B cell (primary cell): ENCODE results near the gene ZER1. TPM values are rescaled to one million over a fixed set of nuclear protein-coding genes. Genes with fewer than 3 reads are reported as not detected.

Source experiments
- ATAC-seq: fragments of 200-7000 bp; cut with Tn5 transposase; one replicate; pipeline ENCODE4 v1.10.0; 2021; ENCODE audit warnings: low read depth, mild to moderate bottlenecking, moderate number of reproducible peaks, moderate library complexity
- CTCF ChIA-PET: fragments of 350-600 bp; sonication (Branson Sonifier 250); formaldehyde crosslinking; loops from one replicate; lab custom pipeline; 2021; ENCODE audit warnings: antibody characterized with exemption, inconsistent platforms; lab: Charles Lee
- POLR2A ChIA-PET: fragments of 350-600 bp; sonication (Branson Sonifier 250); formaldehyde crosslinking; loops from one replicate; lab custom pipeline; 2021; ENCODE audit warnings: antibody characterized with exemption; lab: Charles Lee
- DNase-seq: peaks from one replicate; pipeline ENCODE4 v3.0.0; 2013
- H2AFZ ChIP-seq: 2 replicates; pipeline ENCODE4 v1.6.1; 2012; ENCODE audit warnings: mild to moderate bottlenecking, low read depth, low read length; ENCODE audit not compliant: insufficient read depth, poor library complexity, severe bottlenecking
- H3K27ac ChIP-seq, 2 donors: 1 replicate in 1 of 2; 2 replicates in 1 of 2; pipeline ENCODE4 v1.5.1; 2012 to 2013; ENCODE audit warnings: low read length in 2 of 2, mild to moderate bottlenecking in 2 of 2, moderate library complexity in 1 of 2
- H3K27me3 ChIP-seq, 4 experiments: fragments of 200-600 bp in 1 of 4; sonication (generic) in 1 of 4; replicated peaks in 1 of 4; 1 replicate in 2 of 4; 2 replicates in 2 of 4; pipeline versions ENCODE4 v1.6.1 to v1.7.0; 2013 to 2016; ENCODE audit warnings: low read length in 3 of 4, mild to moderate bottlenecking in 2 of 4, mixed read lengths in 1 of 4, moderate library complexity in 1 of 4; ENCODE audit not compliant: insufficient read depth in 4 of 4, control insufficient read depth in 3 of 4; ENCODE audit errors: control extremely low read depth in 1 of 4
- H3K36me3 ChIP-seq, 2 experiments: replicated peaks in 1 of 2; 1 replicate in 1 of 2; 2 replicates in 1 of 2; pipeline versions ENCODE4 v1.6.1 to v1.7.1; 2013; ENCODE audit warnings: low read length in 1 of 2; ENCODE audit not compliant: insufficient read depth in 2 of 2, control insufficient read depth in 1 of 2; ENCODE audit errors: control extremely low read depth in 1 of 2, extremely low read depth in 1 of 2
- H3K4me1 ChIP-seq, 2 donors: fragments of 200-600 bp in 1 of 2; sonication (generic) in 1 of 2; 1 replicate in 1 of 2; 2 replicates in 1 of 2; pipeline versions ENCODE4 v1.5.1 to v1.6.1; 2013 to 2017; ENCODE audit warnings: low read length in 2 of 2; ENCODE audit not compliant: control insufficient read depth in 2 of 2, insufficient read depth in 2 of 2
- H3K4me2 ChIP-seq: replicated peaks from 2 replicates; pipeline ENCODE3; 2012; ENCODE audit warnings: mild to moderate bottlenecking, low read depth, low read length; ENCODE audit not compliant: poor library complexity, severe bottlenecking
- H3K4me3 ChIP-seq, 5 experiments: fragments of 200-600 bp in 1 of 5; sonication (generic) in 1 of 5; 1 replicate in 3 of 5; 2 replicates in 2 of 5; pipeline versions ENCODE4 v1.5.1 to v1.7.0; 2011 to 2016; ENCODE audit warnings: low read length in 4 of 5, mild to moderate bottlenecking in 4 of 5, low read depth in 2 of 5, control low read depth in 1 of 5, moderate library complexity in 1 of 5; ENCODE audit not compliant: insufficient read depth in 1 of 5; ENCODE audit errors: control extremely low read depth in 1 of 5, extremely low read depth in 1 of 5
- H3K79me2 ChIP-seq: fragments of 200-600 bp; sonication (generic); one replicate; pipeline ENCODE4 v1.6.0; 2016; ENCODE audit warnings: low read length; ENCODE audit not compliant: control insufficient read depth, insufficient read depth
- H3K9ac ChIP-seq: fragments of 200-600 bp; sonication (generic); 2 replicates; pipeline ENCODE4 v1.6.1; 2017; ENCODE audit warnings: mild to moderate bottlenecking, low read length, moderate library complexity
- H3K9me3 ChIP-seq, 3 donors: one replicate each; pipeline versions ENCODE4 v1.6.1 to v1.7.1; 2013; ENCODE audit warnings: low read length in 2 of 3; ENCODE audit not compliant: control insufficient read depth in 2 of 3, insufficient read depth in 1 of 3; ENCODE audit errors: control extremely low read depth in 1 of 3
- H4K20me1 ChIP-seq: 2 replicates; pipeline ENCODE4 v1.6.0; 2012; ENCODE audit warnings: mild to moderate bottlenecking, low read length; ENCODE audit not compliant: insufficient read depth, control insufficient read depth, poor library complexity, severe bottlenecking
- H3K27ac Mint-ChIP-seq: one replicate; pipeline ENCODE4 v1.8.0; 2021; ENCODE audit warnings: mixed read lengths
- H3K27me3 Mint-ChIP-seq: one replicate; pipeline ENCODE4 v1.8.0; 2021; ENCODE audit warnings: mixed read lengths
- H3K4me1 Mint-ChIP-seq: one replicate; pipeline ENCODE4 v1.8.0; 2021; ENCODE audit warnings: mixed read lengths
- H3K4me3 Mint-ChIP-seq: one replicate; pipeline ENCODE4 v1.8.0; 2021; ENCODE audit warnings: mixed read lengths
- H3K9me3 Mint-ChIP-seq: one replicate; pipeline ENCODE4 v1.8.0; 2022; ENCODE audit warnings: mixed read lengths; ENCODE audit not compliant: insufficient read depth
- EZH2 ChIP-seq: IDR thresholded peaks from 2 replicates; pipeline ENCODE4 v1.6.1; 2012; ENCODE audit warnings: borderline replicate concordance, low read depth, mild to moderate bottlenecking, moderate library complexity, low read length; ENCODE audit not compliant: insufficient read depth, poor library complexity, severe bottlenecking
- WGBS: methylation state at CpG from one replicate; pipeline ENCODE4 v1.1.5; 2013; ENCODE audit warnings: missing lambda C conversion rate; ENCODE audit not compliant: insufficient coverage; 5-methylcytosine and 5-hydroxymethylcytosine counted together
- intact Hi-C: fragments of 100-400 bp; cut with micrococcal nuclease; formaldehyde crosslinking; loops from one replicate; pipeline ENCODE4 v1.10.0; 2022
- polyA plus RNA-seq: library from polyadenylated mRNA; depleted of rRNA; stranded (reverse); fragments of >200 nt; gene quantifications from 2 replicates; pipeline ENCODE4 v1.2.3, GENCODE V29; 2012
- total RNA-seq, 2 donors: library from RNA; stranded (reverse); fragments of 120-200 nt in 1 of 2; gene quantifications; 1 replicate in 1 of 2; 2 replicates in 1 of 2; pipeline versions ENCODE4 v1.2.3 to v1.2.4, GENCODE V29; 2013 to 2022
- TF ChIP-seq, protein P1 (sequence below): fragments of 200-600 bp; IDR thresholded peaks from one replicate; pipeline ENCODE4 v1.8.0; 2022; ENCODE audit warnings: antibody characterized with exemption, mild to moderate bottlenecking

ZER1 gene
- total and polyA plus RNA-seq, 2 donors (not counting 1 experiment from before 2014, with no cell fraction given), result 26.9 to 42.2 TPM

DNA sequence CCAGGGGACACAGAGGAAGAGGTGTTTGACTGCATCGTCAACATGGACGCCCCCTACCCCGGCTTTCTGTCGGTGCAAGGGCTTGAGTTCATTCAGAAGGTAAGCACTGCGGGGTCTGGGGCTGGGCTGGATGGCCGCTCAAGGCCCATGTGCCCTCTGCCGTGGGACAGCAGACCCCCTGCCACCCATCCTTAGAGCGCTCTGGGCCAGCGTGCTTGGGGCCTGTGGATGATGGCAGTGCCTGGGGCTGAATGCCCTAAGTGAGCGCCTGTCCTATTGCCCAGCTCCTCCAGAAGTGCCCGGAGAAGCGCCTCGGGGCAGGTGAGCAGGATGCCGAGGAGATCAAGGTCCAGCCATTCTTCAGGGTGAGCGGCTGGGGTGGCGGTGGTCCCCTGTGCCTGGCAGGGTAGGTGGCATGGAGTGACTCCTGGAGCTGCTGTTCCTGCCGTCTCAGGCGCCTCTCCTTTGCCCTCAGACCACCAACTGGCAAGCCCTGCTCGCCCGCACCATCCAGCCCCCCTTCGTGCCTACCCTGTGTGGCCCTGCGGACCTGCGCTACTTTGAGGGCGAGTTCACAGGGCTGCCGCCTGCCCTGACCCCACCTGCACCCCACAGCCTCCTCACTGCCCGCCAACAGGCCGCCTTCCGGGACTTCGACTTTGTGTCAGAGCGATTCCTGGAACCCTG, 51.7 kb downstream of the ZER1 start:
- Histone ChIP-seq H3K9ac (no peak overlapping the region), H3K4me3 (no peak overlapping the region), H3K36me3 (peaks cover 0 to 13% of the 10 kb centered on the region in 2 experiments), H3K27me3 (no peaks in the 10 kb centered on the region), H3K79me2 (peaks cover 8% of the 10 kb centered on the region), H3K27ac (no peak overlapping the region), H2AFZ (no peak overlapping the region), H3K9me3 (no peaks in the 10 kb centered on the region), H3K4me1 (peaks cover 17 to 21% of the 10 kb centered on the region in 2 donors), H4K20me1 (no peaks in the 10 kb centered on the region), H3K4me2 (no peak overlapping the region)
- POLR2A ChIA-PET, result no interaction called here
- H3K9me3 Mint-ChIP-seq, result no peaks in the 10 kb centered on the region
- whole genome bisulfite sequencing, result 96% methylated on average over 30 of the region's 30 CpGs
- no peak overlapping the region for H3K4me3 Mint-ChIP-seq
- DNase-seq, result no peak
- peaks cover 26% of the 10 kb centered on the region for H3K4me1 Mint-ChIP-seq
- no peak for ATAC-seq
- H3K27ac Mint-ChIP-seq, result no peak overlapping the region
- no peaks in the 10 kb centered on the region for H3K27me3 Mint-ChIP-seq
- CTCF ChIA-PET, result no interaction called here
- intact Hi-C loops, result loop anchor here (5.0 kb wide), 1 partner anchor 1082 kb away; the partner anchor contains the start of gene TOR1B
- TF ChIP-seq EZH2, result no peak
- TF ChIP-seq, protein P1, sequence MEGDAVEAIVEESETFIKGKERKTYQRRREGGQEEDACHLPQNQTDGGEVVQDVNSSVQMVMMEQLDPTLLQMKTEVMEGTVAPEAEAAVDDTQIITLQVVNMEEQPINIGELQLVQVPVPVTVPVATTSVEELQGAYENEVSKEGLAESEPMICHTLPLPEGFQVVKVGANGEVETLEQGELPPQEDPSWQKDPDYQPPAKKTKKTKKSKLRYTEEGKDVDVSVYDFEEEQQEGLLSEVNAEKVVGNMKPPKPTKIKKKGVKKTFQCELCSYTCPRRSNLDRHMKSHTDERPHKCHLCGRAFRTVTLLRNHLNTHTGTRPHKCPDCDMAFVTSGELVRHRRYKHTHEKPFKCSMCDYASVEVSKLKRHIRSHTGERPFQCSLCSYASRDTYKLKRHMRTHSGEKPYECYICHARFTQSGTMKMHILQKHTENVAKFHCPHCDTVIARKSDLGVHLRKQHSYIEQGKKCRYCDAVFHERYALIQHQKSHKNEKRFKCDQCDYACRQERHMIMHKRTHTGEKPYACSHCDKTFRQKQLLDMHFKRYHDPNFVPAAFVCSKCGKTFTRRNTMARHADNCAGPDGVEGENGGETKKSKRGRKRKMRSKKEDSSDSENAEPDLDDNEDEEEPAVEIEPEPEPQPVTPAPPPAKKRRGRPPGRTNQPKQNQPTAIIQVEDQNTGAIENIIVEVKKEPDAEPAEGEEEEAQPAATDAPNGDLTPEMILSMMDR, result no peak

- Histone ChIP-seq H3K4me3 (no peak overlapping the region), H2AFZ (no peak overlapping the region), H3K27me3 (no peaks in the 10 kb centered on the region), H3K4me2 (no peak overlapping the region), H3K9me3 (no peaks in the 10 kb centered on the region), H3K79me2 (peaks cover 1% of the 10 kb centered on the region), H4K20me1 (no peaks in the 10 kb centered on the region), H3K9ac (no peak overlapping the region), H3K36me3 (peaks cover 0 to 13% of the 10 kb centered on the region in 2 experiments), H3K27ac (no peak overlapping the region), H3K4me1 (peaks cover 9 to 10% of the 10 kb centered on the region in 2 donors)
- Mint-ChIP-seq H3K27me3 (no peaks in the 10 kb centered on the region), H3K27ac (no peak overlapping the region), H3K4me3 (no peak overlapping the region), H3K4me1 (peaks cover 13% of the 10 kb centered on the region), H3K9me3 (no peaks in the 10 kb centered on the region)
- POLR2A ChIA-PET, result no interaction called here
- WGBS, result 86% methylated on average over 2 of the region's 5 CpGs
- intact Hi-C loops, result no loop called here
- no peak for ATAC-seq
- CTCF ChIA-PET, result no interaction called here
- TF ChIP-seq, protein P1, result no peak
- TF ChIP-seq EZH2, result no peak
- no peak for DNase-seq
Observed at GRCh38 chr9:128718475-128718874, 53.3 kb downstream of the ZER1 start.
